HEK293T (cell line): ENCODE results near the gene CCDC33.

ENCODE experiments used
- BHLHE40 ChIP-seq: fragments of 450-650 bp; IDR thresholded peaks from 2 replicates; pipeline ENCODE4 v1.6.1; 2016; ENCODE audit warnings: mild to moderate bottlenecking, moderate library complexity, borderline replicate concordance
- ELF4 ChIP-seq: fragments of 450-650 bp; IDR thresholded peaks from 2 replicates; pipeline ENCODE4 v1.6.1; 2017; ENCODE audit warnings: antibody characterized with exemption
- FOXA1 ChIP-seq: fragments of 450-650 bp; IDR thresholded peaks from 2 replicates; pipeline ENCODE4 v1.6.1; 2016; ENCODE audit warnings: mild to moderate bottlenecking
- FOXK2 ChIP-seq: fragments of 450-650 bp; IDR thresholded peaks from 2 replicates; pipeline ENCODE4 v1.6.1; 2016; ENCODE audit warnings: mild to moderate bottlenecking
- FOXM1 ChIP-seq: fragments of 450-650 bp; IDR thresholded peaks from 2 replicates; pipeline ENCODE4 v1.6.1; 2017; ENCODE audit warnings: mild to moderate bottlenecking, borderline replicate concordance
- LEF1 ChIP-seq: fragments of 450-650 bp; IDR thresholded peaks from 2 replicates; pipeline ENCODE4 v1.6.1; 2017; ENCODE audit warnings: mild to moderate bottlenecking, borderline replicate concordance
- NFRKB ChIP-seq: fragments of 450-650 bp; IDR thresholded peaks from 2 replicates; pipeline ENCODE4 v1.6.1; 2016; ENCODE audit warnings: mild to moderate bottlenecking, moderate library complexity
- SP1 ChIP-seq: fragments of 450-650 bp; IDR thresholded peaks from 2 replicates; pipeline ENCODE4 v1.6.1; 2017
- TARDBP ChIP-seq: fragments of 450-650 bp; IDR thresholded peaks from 2 replicates; pipeline ENCODE4 v1.6.1; 2016
- ZNF384 ChIP-seq: fragments of 450-650 bp; IDR thresholded peaks from 2 replicates; pipeline ENCODE4 v1.6.1; 2016
- TF ChIP-seq, protein P1 (sequence below): fragments of 450-650 bp; IDR thresholded peaks from 2 replicates; pipeline ENCODE4 v1.6.1; 2016

DNA sequence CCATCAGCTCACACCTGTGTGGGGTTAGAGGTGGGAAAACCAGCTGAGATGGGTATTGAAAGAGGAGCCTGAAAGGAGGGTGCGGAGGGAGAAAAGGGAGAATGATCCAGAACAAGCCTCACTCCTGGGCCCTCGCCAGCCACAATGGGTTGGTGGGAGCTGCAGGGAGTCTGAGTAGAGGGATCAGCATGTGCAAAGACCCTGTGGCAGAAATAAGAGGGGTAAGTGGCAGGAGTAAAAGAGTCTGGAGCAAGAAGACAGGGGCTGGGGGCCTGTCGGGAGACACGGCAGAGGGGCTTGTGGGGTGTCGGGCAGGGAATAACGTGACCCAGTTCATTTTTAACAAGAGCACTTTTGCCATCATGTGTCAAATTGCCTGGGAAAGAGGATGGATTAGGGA is 34.0 kb downstream of the CCDC33 start:
- TF ChIP-seq FOXK2 (no peak), ZNF384 (no peak), SP1 (no peak), ELF4 (no peak), FOXA1 (no peak), NFRKB (no peak), FOXM1 (no peak), BHLHE40 (no peak), LEF1 (no peak), TARDBP (no peak)
- TF ChIP-seq, protein P1, sequence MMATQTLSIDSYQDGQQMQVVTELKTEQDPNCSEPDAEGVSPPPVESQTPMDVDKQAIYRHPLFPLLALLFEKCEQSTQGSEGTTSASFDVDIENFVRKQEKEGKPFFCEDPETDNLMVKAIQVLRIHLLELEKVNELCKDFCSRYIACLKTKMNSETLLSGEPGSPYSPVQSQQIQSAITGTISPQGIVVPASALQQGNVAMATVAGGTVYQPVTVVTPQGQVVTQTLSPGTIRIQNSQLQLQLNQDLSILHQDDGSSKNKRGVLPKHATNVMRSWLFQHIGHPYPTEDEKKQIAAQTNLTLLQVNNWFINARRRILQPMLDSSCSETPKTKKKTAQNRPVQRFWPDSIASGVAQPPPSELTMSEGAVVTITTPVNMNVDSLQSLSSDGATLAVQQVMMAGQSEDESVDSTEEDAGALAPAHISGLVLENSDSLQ = no peak
